Thyroid gland (tissue), 4 donors: Measurements from ENCODE around the gene ASPN. TPM values are rescaled to one million over a fixed set of nuclear protein-coding genes. Genes with fewer than 3 reads are reported as not detected.
A peak's percentile ranks its signal among the peaks of the same experiment; 100 is the strongest.

Experiments used
- DNase-seq, 2 donors: peaks; one replicate each; pipeline ENCODE4 v3.0.0-alpha.2; 2019
- H3K27ac ChIP-seq, 3 donors: fragments of 200-600 bp; sonication (generic); 1 replicate in 2 of 3; 2 replicates in 1 of 3; pipeline ENCODE4 v1.5.1; 2016 to 2019; ENCODE audit warnings: mild to moderate bottlenecking in 1 of 3, moderate library complexity in 1 of 3
- H3K27me3 ChIP-seq: fragments of 200-600 bp; sonication (generic); one replicate; pipeline ENCODE4 v1.5.1; 2019
- H3K36me3 ChIP-seq, 2 donors: fragments of 200-600 bp; sonication (generic); one replicate each; pipeline ENCODE4 v1.5.1; 2016 to 2019
- H3K4me1 ChIP-seq, 2 donors: fragments of 200-600 bp; sonication (generic); one replicate each; pipeline ENCODE4 v1.5.1; 2017 to 2019
- H3K4me3 ChIP-seq, 3 donors: fragments of 200-600 bp; sonication (generic); replicated peaks in 1 of 3; 1 replicate in 2 of 3; 2 replicates in 1 of 3; pipeline ENCODE4 v1.5.1; 2016; ENCODE audit warnings: mild to moderate bottlenecking in 1 of 3
- H3K9me3 ChIP-seq: fragments of 200-600 bp; sonication (generic); one replicate; pipeline ENCODE4 v1.5.1; 2017
- POLR2A ChIP-seq, 2 donors: fragments of 450-650 bp; IDR thresholded peaks; one replicate each; pipeline ENCODE4 v1.6.1; 2017; ENCODE audit warnings: antibody characterized with exemption in 2 of 2, mild to moderate bottlenecking in 2 of 2, moderate library complexity in 1 of 2
- WGBS, 2 donors: methylation state at CpG; one replicate each; pipeline ENCODE4 v1.1.5; 2017; 5-methylcytosine and 5-hydroxymethylcytosine counted together
- intact Hi-C: fragments of 100-400 bp; cut with DNase I; formaldehyde crosslinking; loops from one replicate; pipeline ENCODE4 v1.15.1; 2023
- total RNA-seq, 4 donors: library from RNA; depleted of rRNA; stranded (reverse); fragments of >200 nt; gene quantifications; one replicate each; pipeline ENCODE4 v1.2.3, GENCODE V29; 2016
- TF ChIP-seq, protein P1 (sequence below), 6 experiments: fragments of 200-600 bp in 3 of 6; fragments of 450-650 bp in 3 of 6; sonication (generic) in 3 of 6; IDR thresholded peaks; one replicate each; pipeline ENCODE4 v1.5.1; 2016 to 2019; ENCODE audit warnings: antibody characterized with exemption in 6 of 6, mild to moderate bottlenecking in 2 of 6, inconsistent platforms in 1 of 6, moderate library complexity in 1 of 6

Gene ASPN
- total RNA-seq, 4 donors from 2014 or later = 2.4 to 15.3 (median 7.4) TPM

DNA sequence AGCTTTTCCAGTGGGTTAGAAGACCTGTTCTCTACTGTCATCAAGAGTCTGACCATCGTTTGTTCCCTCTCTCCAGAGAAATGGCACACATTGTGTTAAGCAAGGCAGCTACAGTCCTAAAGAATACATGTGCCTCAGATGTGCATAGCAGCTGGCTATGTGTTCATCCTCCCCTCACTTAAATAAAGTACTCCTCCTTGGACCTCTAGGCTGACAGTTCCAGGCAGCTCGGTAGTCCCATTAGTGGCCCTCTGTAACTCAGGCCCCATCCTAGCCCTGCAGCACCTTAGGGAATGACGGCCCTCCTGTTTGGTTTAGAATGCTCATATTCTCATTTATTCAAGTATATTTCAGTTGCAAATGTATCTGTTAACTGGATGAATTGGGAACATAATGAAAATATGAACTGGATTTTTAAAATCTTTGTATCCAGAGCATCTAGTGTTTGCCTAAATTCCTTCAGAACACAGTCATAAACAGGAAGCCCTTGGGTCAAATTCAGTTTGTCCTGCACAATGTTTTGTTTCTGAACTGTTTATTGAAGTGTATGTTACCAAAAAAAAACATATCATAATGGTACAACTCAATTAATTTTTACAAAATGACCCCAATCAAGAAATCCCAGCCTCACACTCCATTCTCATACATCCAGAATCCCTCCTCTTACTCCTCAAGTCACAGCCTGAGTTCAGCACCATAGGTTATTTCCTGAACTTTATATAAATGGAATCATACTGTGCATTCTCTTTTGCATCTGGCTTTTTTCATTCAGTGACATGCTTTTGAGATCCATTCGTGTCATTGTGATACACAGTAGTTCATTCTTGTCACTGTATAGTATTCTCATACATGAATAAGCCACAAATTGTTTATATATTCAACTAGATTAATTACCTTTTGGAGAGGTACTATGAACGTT is 1.6 kb upstream of the ASPN start:
- Histone ChIP-seq H3K9me3 (no peaks in the 10 kb centered on the region), H3K27ac (no peak overlapping the region), H3K27me3 (no peaks in the 10 kb centered on the region), H3K4me1 (no peaks in the 10 kb centered on the region), H3K4me3 (no peak overlapping the region), H3K36me3 (no peaks in the 10 kb centered on the region)
- no peak for DNase-seq
- 83 to 85% methylated on average over 5 of the region's 5 CpGs for WGBS, 2 donors
- TF ChIP-seq POLR2A (IDR thresholded peaks at IDR 0.05) = no peak
- TF ChIP-seq, protein P1, sequence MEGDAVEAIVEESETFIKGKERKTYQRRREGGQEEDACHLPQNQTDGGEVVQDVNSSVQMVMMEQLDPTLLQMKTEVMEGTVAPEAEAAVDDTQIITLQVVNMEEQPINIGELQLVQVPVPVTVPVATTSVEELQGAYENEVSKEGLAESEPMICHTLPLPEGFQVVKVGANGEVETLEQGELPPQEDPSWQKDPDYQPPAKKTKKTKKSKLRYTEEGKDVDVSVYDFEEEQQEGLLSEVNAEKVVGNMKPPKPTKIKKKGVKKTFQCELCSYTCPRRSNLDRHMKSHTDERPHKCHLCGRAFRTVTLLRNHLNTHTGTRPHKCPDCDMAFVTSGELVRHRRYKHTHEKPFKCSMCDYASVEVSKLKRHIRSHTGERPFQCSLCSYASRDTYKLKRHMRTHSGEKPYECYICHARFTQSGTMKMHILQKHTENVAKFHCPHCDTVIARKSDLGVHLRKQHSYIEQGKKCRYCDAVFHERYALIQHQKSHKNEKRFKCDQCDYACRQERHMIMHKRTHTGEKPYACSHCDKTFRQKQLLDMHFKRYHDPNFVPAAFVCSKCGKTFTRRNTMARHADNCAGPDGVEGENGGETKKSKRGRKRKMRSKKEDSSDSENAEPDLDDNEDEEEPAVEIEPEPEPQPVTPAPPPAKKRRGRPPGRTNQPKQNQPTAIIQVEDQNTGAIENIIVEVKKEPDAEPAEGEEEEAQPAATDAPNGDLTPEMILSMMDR (IDR thresholded peaks at IDR 0.05) = no peak
- intact Hi-C loops = no loop called here

- Histone ChIP-seq H3K4me1 (no peaks in the 10 kb centered on the region), H3K27me3 (no peaks in the 10 kb centered on the region), H3K27ac (no peak overlapping the region), H3K9me3 (no peaks in the 10 kb centered on the region), H3K4me3 (no peak overlapping the region), H3K36me3 (no peaks in the 10 kb centered on the region)
- TF ChIP-seq POLR2A (IDR thresholded peaks at IDR 0.05) = no peak
- TF ChIP-seq, protein P1 (IDR thresholded peaks at IDR 0.05) = no peak
- intact Hi-C loops = no loop called here
- DNase-seq = no peak
Measured at GRCh38 chr9:92482805-92483204, 499 bp upstream of the ASPN start.

DNA sequence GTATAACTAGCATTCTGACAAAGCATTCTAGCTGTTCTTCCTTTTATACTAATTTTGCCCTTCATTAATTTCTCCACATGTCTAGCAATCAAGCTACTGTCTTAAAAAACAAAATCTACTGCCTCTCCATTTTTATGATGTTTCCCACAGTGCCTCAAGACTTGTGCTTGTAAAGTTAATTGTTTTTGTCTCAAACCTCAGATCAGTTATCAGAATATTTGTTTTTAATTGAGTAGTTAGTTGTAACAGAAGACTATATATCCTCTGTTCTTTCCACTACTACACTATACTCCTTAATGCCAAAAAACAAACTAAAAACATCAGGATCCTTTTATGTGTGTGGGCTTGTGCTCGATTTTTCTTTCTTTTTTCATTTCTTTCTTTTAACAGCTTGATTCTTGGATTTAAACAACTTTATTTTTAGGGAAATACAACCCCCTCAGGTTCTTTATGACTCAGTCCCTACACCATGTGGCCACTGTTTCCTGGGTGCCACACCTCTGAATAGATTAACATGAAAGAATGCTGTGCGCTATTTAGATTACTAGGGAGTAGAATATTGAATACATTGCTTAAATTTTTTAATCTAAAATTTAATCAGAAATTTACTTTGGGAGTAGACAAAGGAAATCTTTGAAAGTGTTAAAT is 1.2 kb downstream of the ASPN start:
- peak overlapping the region in 2 of 3 donors; percentile 31 to 46 for H3K27ac ChIP-seq
- H3K36me3 ChIP-seq = no peaks in the 10 kb centered on the region
- H3K4me1 ChIP-seq = no peaks in the 10 kb centered on the region
- H3K4me3 ChIP-seq = no peak overlapping the region
- WGBS, 2 donors = 68 to 72% methylated on average over 2 of the region's 2 CpGs
- TF ChIP-seq, protein P1 (IDR thresholded peaks at IDR 0.05) = no peak
- TF ChIP-seq POLR2A (IDR thresholded peaks at IDR 0.05) = no peak
- intact Hi-C loops = no loop called here
- H3K9me3 ChIP-seq = no peaks in the 10 kb centered on the region
- DNase-seq = no peak
- no peaks in the 10 kb centered on the region for H3K27me3 ChIP-seq

DNA sequence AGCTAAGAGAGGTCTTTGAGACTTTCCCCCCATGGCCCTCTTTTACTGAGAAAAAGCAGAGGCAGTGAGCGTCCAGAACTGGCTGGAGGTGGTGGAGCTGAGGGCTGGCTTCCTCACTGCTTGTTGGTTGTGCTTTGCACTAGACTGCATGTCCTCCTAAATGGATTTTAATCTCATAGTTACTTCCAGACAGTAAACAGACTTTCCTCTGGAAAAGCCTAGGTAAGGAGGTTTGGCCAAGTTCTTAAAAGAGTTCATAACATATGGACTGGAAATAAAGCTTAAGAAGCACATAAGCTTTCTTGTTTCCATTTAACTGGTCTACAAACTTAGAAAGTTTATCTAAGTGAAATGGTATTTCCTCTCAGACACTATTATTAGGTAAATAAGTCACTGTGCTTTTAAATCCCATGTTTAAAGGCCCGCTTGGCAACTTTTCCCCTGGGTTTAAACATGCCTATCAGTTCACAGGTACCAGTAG is 2.0 kb downstream of the ASPN start:
- no peak for DNase-seq
- no peak overlapping the region for H3K4me3 ChIP-seq
- no peaks in the 10 kb centered on the region for H3K27me3 ChIP-seq
- H3K36me3 ChIP-seq = no peaks in the 10 kb centered on the region
- intact Hi-C loops = no loop called here
- no peaks in the 10 kb centered on the region for H3K9me3 ChIP-seq
- TF ChIP-seq, protein P1 (IDR thresholded peaks at IDR 0.05) = no peak
- TF ChIP-seq POLR2A (IDR thresholded peaks at IDR 0.05) = no peak
- peak overlapping the region in 2 of 3 donors; percentile 31 to 46 for H3K27ac ChIP-seq
- H3K4me1 ChIP-seq = no peaks in the 10 kb centered on the region
- 73 to 78% methylated on average over 2 of the region's 2 CpGs for WGBS, 2 donors

DNA sequence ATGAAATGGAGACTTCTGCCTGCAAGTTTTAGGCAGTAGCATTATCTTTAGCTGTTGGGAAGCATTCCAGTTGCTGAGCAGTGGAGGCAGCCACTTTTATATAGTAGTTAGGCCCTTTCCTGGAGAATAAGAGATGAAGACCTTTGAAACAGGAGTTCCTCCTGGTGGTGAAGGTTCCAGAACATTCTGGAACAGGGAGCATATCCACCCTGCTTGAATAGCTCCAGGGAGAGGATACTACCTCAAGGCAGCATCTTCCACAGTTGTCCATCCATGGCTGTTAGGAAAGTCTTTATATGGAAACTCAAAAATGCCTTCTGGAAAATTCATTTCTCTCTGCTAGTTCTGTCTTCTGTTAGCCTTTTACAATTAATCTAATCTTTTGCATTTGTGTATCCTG is 3.0 kb downstream of the ASPN start:
- Histone ChIP-seq H3K4me1 (no peaks in the 10 kb centered on the region), H3K4me3 (no peak overlapping the region), H3K27me3 (no peaks in the 10 kb centered on the region), H3K27ac (no peak overlapping the region), H3K36me3 (no peaks in the 10 kb centered on the region), H3K9me3 (no peaks in the 10 kb centered on the region)
- TF ChIP-seq, protein P1 (IDR thresholded peaks at IDR 0.05) = no peak
- no peak for TF ChIP-seq POLR2A (IDR thresholded peaks at IDR 0.05)
- intact Hi-C loops = no loop called here
- no peak for DNase-seq
